Prostate gland (tissue), 2 donors: Measurements from ENCODE around the gene RETREG1.

ENCODE experiments used
- POLR2A ChIP-seq: fragments of 450-650 bp; IDR thresholded peaks from one replicate; pipeline ENCODE4 v1.6.1; 2016; ENCODE audit warnings: antibody characterized with exemption, mild to moderate bottlenecking
- TF ChIP-seq, protein P1 (sequence below), 4 experiments: fragments of 200-600 bp in 2 of 4; fragments of 450-650 bp in 2 of 4; sonication (generic) in 2 of 4; IDR thresholded peaks; 1 replicate in 3 of 4; 2 replicates in 1 of 4; pipeline ENCODE4 v1.5.1; 2016 to 2019; ENCODE audit warnings: antibody characterized with exemption in 4 of 4, mild to moderate bottlenecking in 2 of 4, moderate library complexity in 2 of 4

DNA sequence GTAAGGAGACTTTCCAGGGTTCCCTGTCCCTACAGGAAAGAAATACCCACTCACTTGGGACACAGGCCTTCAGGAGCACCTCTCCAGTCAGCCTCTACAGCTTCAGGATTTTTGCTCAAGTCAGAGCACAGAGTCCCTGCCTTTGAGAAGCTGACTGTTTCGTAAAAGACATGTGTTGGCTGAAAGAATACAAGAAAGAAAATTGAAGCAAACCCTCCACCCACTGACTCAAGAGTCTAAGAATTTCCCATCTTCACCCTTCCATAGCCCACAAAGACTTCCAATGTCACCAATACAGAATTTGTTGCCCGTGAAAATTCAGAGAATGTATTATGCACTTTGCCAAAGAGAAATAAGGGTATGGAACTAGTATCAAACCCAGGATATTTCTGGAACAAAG is 98.2 kb downstream of the RETREG1 start:
- TF ChIP-seq, protein P1, sequence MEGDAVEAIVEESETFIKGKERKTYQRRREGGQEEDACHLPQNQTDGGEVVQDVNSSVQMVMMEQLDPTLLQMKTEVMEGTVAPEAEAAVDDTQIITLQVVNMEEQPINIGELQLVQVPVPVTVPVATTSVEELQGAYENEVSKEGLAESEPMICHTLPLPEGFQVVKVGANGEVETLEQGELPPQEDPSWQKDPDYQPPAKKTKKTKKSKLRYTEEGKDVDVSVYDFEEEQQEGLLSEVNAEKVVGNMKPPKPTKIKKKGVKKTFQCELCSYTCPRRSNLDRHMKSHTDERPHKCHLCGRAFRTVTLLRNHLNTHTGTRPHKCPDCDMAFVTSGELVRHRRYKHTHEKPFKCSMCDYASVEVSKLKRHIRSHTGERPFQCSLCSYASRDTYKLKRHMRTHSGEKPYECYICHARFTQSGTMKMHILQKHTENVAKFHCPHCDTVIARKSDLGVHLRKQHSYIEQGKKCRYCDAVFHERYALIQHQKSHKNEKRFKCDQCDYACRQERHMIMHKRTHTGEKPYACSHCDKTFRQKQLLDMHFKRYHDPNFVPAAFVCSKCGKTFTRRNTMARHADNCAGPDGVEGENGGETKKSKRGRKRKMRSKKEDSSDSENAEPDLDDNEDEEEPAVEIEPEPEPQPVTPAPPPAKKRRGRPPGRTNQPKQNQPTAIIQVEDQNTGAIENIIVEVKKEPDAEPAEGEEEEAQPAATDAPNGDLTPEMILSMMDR (IDR thresholded peaks at IDR 0.05), result no peak
- no peak for TF ChIP-seq POLR2A
